Ishikawa (cell line): ENCODE measurements around the gene AARSD1.

Source experiments
- CEBPB ChIP-seq: IDR thresholded peaks from 2 replicates; pipeline ENCODE4 v1.6.1; 2012
- CREB1 ChIP-seq: IDR thresholded peaks from 2 replicates; pipeline ENCODE4 v1.6.1; 2012; ENCODE audit warnings: low read depth
- EGR1 ChIP-seq: IDR thresholded peaks from 2 replicates; pipeline ENCODE4 v1.6.1; 2012
- EP300 ChIP-seq: IDR thresholded peaks from 2 replicates; pipeline ENCODE4 v1.6.1; 2012; ENCODE audit warnings: borderline replicate concordance
- FOXM1 ChIP-seq: IDR thresholded peaks from 2 replicates; pipeline ENCODE4 v1.6.1; 2012; ENCODE audit warnings: low read depth, borderline replicate concordance
- NFIC ChIP-seq: IDR thresholded peaks from 2 replicates; pipeline ENCODE4 v1.6.1; 2012
- RAD21 ChIP-seq: IDR thresholded peaks from 2 replicates; pipeline ENCODE4 v1.6.1; 2012; ENCODE audit warnings: low read depth
- TAF1 ChIP-seq: IDR thresholded peaks from 2 replicates; pipeline ENCODE4 v1.6.1; 2012; ENCODE audit warnings: low read depth, mild to moderate bottlenecking
- TCF12 ChIP-seq: IDR thresholded peaks from 2 replicates; pipeline ENCODE4 v1.6.1; 2012; ENCODE audit warnings: low read depth
- TEAD4 ChIP-seq: IDR thresholded peaks from 2 replicates; pipeline ENCODE4 v1.6.1; 2012
- YY1 ChIP-seq: IDR thresholded peaks from 2 replicates; pipeline ENCODE4 v1.6.1; 2012; ENCODE audit warnings: low read depth
- ZBTB7A ChIP-seq: IDR thresholded peaks from 2 replicates; pipeline ENCODE4 v1.6.1; 2012; ENCODE audit warnings: low read depth
- TF ChIP-seq, protein P1 (sequence below): IDR thresholded peaks from 2 replicates; pipeline ENCODE4 v1.6.1; 2012
- TF ChIP-seq, protein P2 (sequence below): IDR thresholded peaks from 2 replicates; pipeline ENCODE4 v1.6.1; 2012
- TF ChIP-seq, protein P3 (sequence below): IDR thresholded peaks from 2 replicates; pipeline ENCODE4 v1.6.1; 2012; ENCODE audit warnings: low read depth, mild to moderate bottlenecking

The AARSD1 gene

GRCh38 chr17:42971589-42971988 lies 7.3 kb upstream of the AARSD1 start:
- TF ChIP-seq NFIC, result no peak
- TF ChIP-seq RAD21, result no peak
- TF ChIP-seq, protein P1, sequence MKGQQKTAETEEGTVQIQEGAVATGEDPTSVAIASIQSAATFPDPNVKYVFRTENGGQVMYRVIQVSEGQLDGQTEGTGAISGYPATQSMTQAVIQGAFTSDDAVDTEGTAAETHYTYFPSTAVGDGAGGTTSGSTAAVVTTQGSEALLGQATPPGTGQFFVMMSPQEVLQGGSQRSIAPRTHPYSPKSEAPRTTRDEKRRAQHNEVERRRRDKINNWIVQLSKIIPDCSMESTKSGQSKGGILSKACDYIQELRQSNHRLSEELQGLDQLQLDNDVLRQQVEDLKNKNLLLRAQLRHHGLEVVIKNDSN, result no peak
- TF ChIP-seq, protein P2, sequence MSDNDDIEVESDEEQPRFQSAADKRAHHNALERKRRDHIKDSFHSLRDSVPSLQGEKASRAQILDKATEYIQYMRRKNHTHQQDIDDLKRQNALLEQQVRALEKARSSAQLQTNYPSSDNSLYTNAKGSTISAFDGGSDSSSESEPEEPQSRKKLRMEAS, result no peak
- TF ChIP-seq ZBTB7A, result no peak
- no peak for TF ChIP-seq TCF12
- no peak for TF ChIP-seq CEBPB
- no peak for TF ChIP-seq CREB1
- no peak for TF ChIP-seq FOXM1
- TF ChIP-seq YY1, result no peak
- TF ChIP-seq TAF1, result no peak
- no peak for TF ChIP-seq EP300
- TF ChIP-seq, protein P3, sequence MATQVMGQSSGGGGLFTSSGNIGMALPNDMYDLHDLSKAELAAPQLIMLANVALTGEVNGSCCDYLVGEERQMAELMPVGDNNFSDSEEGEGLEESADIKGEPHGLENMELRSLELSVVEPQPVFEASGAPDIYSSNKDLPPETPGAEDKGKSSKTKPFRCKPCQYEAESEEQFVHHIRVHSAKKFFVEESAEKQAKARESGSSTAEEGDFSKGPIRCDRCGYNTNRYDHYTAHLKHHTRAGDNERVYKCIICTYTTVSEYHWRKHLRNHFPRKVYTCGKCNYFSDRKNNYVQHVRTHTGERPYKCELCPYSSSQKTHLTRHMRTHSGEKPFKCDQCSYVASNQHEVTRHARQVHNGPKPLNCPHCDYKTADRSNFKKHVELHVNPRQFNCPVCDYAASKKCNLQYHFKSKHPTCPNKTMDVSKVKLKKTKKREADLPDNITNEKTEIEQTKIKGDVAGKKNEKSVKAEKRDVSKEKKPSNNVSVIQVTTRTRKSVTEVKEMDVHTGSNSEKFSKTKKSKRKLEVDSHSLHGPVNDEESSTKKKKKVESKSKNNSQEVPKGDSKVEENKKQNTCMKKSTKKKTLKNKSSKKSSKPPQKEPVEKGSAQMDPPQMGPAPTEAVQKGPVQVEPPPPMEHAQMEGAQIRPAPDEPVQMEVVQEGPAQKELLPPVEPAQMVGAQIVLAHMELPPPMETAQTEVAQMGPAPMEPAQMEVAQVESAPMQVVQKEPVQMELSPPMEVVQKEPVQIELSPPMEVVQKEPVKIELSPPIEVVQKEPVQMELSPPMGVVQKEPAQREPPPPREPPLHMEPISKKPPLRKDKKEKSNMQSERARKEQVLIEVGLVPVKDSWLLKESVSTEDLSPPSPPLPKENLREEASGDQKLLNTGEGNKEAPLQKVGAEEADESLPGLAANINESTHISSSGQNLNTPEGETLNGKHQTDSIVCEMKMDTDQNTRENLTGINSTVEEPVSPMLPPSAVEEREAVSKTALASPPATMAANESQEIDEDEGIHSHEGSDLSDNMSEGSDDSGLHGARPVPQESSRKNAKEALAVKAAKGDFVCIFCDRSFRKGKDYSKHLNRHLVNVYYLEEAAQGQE, result no peak
- TF ChIP-seq EGR1, result no peak
- no peak for TF ChIP-seq TEAD4

- TF ChIP-seq TEAD4 (no peak), CEBPB (peak; percentile 51)
These were observed 4.8 kb upstream of the AARSD1 start for GRCh38 chr17:42969001-42969581.

DNA sequence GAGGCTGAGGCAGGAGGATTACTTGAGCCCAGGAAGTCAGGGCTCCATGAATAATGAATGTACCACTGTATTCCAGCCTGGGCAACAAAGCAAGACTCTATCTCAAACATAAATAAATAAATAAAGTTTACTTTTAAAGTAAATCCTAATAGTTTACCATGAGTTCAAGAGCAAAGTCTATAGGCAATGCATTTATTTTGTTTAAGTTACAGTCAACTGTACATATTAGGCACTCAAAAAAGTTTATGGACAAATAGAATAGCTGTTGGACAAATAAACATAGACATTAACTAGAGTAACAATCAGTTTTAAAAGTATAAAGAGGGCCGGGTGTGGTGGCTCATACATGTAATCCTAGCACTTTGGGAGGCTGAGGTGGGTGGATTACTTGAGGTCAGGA lies 3.7 kb upstream of the AARSD1 start:
- TF ChIP-seq NFIC, result no peak
- no peak for TF ChIP-seq EP300
- TF ChIP-seq TEAD4, result no peak
- TF ChIP-seq RAD21, result no peak
- TF ChIP-seq, protein P2, result no peak
- TF ChIP-seq CEBPB, result no peak
- TF ChIP-seq, protein P3, result no peak
- no peak for TF ChIP-seq YY1
- TF ChIP-seq FOXM1, result no peak
- TF ChIP-seq, protein P1, result no peak
- TF ChIP-seq CREB1, result no peak
- TF ChIP-seq EGR1, result no peak

GRCh38 chr17:42953669-42954068 lies 10.6 kb downstream of the AARSD1 start:
- no peak for TF ChIP-seq YY1
- no peak for TF ChIP-seq FOXM1
- no peak for TF ChIP-seq EGR1
- no peak for TF ChIP-seq NFIC
- TF ChIP-seq, protein P3, result no peak
- TF ChIP-seq TAF1, result no peak
- TF ChIP-seq ZBTB7A, result no peak

GRCh38 chr17:42950044-42950783 lies 14.0 kb downstream of the AARSD1 start:
- TF ChIP-seq, protein P3, result no peak
- TF ChIP-seq ZBTB7A, result no peak
